GM18861 (cell line): Measurements from ENCODE around the gene CDYL.
"Not testable (repeated sequence)": the region's sequence is repeated elsewhere in the genome, so short reads cannot be mapped to it uniquely, and the experiment has no call there.

ENCODE experiments used
- ATAC-seq: cut with Tn5 transposase; IDR thresholded peaks from one replicate; pipeline ENCODE4 v1.9.1; 2021; ENCODE audit not compliant: unreplicated experiment

CDYL gene

DNA sequence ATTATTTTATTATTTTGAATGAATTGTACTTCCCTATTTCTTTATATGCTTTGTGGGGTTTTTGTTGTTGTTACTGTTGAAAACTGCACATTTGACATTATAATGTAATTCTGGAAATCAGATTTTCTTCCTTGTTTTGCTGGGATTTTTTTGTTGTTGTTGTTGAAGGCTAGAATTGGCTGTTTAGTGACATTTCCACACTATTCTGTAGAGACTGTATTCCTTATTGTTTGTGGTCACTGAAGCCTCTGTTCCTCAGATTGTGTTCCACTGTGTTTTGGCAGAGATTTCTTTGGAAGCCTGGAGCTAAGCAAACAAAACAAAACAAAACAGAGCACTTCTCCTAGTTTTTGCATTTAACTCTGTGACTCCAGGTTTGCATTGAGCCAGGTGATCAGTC lies 52.9 kb downstream of the CDYL start:
- no peak for ATAC-seq

DNA sequence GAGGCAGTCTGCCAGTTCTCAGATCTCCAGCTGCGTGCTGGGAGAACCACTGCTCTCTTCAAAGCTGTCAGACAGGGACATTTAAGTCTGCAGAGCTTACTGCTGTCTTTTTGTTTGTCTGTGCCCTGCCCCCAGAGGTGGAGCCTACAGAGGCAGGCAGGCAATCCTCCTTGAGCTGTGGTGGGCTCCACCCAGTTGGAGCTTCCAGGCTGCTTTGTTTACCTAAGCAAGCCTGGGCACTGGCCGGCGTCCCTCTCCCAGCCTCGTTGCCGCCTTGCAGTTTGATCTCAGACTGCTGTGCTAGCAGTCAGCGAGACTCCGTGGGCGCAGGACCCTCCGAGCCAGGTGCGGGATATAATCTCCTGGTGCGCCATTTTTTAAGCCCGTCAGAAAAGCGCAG lies 59.3 kb downstream of the CDYL start:
- ATAC-seq: not testable (repeated sequence)

DNA sequence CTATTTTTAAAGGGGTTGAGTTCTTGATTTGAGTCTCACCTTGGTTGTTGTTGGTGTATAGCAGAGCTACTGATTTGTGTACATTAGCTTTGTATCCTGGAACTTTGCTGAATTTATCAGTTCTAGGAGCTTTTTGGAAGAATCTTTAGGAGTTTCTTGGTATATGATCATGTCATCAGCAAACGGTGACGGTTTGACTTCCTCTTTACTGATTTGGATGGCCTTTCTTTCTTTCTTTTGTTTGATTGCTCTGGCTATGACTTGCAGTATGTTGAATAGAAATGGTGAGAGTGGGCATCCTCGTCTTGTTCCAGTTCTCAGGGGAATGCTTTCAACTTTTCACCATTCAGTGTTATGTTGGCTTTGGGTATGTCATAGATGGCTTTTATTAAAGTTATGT lies 64.0 kb downstream of the CDYL start:
- no peak for ATAC-seq

DNA sequence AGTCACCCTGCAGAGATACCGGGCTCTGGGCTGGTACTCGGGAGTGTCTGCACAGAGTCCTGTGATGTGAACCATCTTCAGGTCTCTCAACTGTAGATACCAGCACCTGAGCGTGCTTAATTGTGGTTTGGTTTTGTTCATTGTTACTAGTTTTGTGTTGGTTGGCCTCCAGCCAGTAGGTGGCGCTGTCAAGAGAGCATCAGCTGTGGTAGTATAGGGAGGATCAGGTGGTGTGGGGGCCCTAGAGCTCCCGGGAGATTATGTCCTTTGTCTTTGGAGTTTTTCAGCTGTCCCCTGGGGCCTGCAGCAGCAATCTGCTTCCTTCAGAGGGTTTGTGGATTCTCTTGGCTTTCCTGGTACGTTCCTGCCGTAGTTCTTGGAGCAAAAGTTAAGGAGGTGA lies 67.9 kb downstream of the CDYL start:
- no peak for ATAC-seq

DNA sequence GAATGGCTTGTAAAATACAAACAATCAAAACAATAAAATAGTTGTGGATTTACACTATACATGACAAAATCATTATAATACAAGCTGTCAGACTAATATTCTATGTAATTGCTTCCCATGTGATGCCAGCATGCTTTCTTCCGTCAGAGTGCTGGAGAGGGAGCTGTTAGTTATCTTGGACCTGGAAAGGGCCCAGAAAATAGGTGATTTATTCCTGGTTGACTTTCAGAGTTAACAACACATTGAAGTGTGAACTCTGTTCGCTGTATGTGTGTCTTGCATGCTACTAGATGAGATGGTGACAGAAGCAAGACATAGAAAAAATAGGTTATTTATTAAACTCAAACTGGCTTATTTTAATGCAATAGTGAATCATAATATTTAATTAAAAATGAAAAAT lies 70.2 kb downstream of the CDYL start:
- no peak for ATAC-seq

DNA sequence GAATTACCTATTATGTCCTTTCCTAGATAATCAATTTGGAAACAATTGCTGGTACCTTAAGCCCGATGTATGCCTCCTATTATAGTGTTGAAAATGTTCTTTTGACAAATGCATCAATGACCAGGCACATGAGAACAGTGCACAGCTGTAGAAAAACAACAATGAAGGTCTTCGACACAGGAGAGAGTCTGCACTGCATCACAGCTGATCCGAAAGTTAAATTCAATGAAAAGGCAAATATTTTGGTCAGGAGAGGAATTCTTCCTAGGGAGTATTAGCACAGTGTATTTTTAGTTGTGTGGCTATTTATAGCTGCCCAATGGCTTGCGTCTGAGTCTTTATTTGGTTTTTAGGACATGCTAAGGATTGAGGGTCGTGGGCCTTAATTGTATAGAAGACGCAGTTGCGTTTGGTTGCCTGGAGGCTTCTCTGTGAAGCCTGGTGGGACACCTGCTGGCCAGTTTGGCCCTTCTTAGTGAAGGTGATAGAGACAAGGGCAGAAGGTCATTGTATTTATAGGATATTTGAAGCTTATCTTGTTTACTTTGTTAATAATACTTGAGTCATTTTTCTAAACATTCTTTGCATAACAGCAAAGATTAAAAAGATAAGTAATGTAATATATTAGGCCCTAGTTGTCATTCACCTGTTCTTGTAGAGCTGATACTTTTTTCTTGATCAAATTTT lies 72.3 kb downstream of the CDYL start:
- no peak for ATAC-seq

DNA sequence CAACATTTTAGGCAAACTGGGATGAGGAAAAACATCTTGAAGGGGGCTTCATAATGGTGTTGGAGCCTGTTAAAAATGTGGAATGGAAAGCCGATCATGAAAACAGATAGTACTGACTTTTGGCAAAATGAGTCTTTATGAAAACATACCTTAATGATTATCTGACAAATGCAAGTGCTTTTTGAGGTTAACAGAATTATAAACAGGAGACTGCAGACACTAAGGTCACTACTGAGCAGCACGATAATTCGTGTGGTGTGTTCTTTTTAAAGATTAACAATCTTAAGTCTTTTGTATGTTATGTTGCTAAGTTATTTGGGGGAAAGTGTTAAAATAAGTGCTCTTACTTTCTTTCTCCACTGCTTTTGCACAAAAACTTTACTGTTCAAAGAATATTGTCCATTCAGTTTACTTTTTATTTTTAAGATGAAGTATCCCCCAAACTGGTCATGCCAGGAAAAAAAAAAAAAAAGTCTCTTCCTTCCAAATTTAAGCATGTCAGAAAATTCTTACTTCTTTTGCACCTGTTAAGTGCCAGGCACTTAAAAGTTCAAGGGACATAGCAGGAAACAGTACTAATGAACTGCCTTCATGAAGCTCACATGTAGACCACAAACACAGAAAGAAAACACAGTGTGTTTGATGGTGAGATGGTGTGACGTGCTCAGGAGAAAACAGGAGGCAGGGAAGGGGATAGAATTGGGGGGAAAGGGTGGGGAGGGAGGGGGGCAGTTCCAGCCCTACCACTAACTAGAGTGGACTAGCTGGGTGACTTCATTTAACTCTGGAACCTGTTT lies 73.2 kb downstream of the CDYL start:
- no peak for ATAC-seq

DNA sequence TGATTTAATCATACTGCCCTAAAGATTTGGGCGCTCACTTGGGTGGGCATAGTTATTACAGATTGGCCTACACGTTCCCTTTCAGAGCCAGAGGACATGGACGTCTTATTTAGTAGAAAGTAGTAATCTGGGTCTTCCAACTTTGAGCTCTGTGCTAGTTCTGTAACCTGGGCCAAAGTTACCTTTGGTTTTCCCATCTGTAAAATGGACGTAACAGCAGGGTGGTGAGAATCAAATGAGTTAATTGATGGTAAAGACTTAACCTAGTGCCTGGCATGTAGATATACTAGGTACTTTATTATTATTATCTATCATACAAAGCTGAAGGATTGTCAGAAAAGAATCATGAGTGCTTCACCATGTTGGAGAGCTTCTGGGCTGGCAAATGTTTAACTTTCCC lies 74.8 kb downstream of the CDYL start:
- ATAC-seq: no peak

DNA sequence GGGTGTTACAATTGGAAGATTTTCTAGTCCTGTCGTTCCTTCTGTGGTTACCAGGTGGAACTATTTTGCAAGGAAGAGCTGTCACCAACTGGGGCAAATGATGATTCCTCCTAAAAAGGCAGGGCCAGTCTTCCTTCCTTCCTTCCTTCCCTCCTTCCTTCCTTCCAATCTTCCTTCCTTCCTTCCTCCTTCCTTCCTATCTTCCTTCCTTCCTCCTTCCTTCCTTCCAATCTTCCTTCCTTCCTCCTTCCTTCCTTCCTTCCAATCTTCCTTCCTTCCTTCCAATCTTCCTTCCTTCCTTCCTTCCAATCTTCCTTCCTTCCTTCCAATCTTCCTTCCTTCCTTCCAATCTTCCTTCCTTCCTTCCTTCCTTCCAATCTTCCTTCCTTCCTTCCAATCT lies 76.0 kb downstream of the CDYL start:
- not testable (repeated sequence) for ATAC-seq

DNA sequence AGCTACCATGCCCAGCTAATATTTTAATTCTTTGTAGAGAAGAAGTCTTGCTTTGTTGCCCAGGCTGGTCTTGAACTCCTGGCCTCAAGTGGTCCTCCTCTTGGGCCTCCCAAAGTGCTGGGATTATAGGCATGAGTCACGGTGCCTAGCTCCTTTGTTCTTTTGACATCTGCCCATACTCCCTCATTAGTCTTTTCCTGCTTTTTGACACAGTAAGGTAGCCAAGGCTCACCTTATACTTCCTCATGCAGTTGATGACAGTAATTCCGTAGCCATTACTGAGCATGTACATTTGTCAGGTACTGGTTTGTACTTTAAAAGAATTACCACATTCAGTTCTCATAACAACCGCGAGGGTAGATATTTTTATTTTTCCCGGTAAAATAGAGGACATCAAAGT lies 76.7 kb downstream of the CDYL start:
- ATAC-seq: no peak

DNA sequence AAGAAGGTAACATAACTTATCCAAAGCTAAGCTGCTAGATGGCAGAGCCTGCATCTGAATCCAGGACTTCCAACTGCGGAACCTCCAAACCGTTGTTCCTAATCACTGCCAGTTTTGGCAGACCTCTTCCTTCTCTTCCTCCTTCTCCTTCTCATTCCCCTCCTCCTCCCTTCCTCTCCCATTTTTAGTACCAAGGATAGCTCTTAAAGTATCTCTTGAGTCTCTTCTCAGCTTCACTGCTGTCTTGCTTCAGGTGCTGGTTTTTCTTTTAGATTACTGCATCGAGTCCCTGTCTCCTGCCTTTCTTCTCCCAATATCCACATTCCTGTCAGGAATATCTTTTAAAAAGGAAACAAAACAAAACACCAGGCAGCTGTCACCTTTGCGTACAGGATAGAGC lies 77.1 kb downstream of the CDYL start:
- ATAC-seq: no peak

DNA sequence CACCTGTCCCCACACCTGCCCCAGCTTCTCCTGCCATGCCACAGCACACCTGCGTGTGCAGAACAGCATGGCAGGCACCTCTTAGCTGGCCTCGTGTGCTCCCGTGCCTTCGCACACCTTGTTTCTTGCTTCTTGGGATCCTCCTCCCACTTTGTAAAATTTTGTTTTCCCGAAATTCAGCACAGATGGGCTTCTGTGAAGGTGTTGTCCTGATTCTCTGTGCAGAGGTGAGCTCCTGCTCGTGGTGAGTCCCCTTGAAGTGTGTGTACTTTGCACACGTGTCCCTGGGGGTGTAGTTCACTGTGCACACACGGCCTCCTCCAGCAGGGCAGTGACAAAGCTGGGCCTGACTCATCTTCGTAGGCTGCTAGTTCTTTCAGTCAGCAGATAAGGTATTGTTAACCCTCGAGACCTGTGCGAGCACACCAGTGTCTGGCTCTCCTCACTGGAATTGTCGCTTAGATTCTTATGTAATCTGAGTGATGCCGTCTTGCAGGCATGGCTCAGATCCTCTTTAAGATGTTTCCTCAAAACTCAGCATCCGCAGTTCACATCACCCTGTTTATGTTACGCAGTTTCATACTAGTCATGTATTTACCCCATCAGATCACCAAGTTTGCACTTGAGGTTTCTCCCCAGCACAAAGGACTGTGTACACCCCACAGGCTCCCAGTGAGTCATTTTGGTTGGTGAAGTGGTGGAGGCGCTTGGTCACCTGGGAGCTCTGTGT lies 77.7 kb downstream of the CDYL start:
- no peak for ATAC-seq

DNA sequence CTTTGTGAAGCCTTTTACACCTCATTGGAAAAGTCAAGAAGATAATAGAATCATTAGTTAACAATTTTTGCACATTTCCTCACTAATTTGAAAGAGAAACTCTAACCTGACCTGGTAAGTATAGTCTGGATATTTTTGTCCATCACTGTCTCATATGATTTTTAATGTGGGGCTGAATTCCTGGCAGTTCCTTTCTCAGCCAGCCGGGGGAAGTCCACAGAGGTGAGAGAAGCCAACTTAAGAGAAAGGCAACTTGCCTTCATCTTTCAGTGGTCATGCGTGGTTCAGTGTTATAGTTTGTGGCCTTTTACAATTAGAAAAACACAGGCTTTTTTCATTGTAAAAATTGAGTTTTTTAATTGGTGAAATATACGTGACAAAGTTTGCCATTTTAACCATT lies 80.6 kb downstream of the CDYL start:
- no peak for ATAC-seq

DNA sequence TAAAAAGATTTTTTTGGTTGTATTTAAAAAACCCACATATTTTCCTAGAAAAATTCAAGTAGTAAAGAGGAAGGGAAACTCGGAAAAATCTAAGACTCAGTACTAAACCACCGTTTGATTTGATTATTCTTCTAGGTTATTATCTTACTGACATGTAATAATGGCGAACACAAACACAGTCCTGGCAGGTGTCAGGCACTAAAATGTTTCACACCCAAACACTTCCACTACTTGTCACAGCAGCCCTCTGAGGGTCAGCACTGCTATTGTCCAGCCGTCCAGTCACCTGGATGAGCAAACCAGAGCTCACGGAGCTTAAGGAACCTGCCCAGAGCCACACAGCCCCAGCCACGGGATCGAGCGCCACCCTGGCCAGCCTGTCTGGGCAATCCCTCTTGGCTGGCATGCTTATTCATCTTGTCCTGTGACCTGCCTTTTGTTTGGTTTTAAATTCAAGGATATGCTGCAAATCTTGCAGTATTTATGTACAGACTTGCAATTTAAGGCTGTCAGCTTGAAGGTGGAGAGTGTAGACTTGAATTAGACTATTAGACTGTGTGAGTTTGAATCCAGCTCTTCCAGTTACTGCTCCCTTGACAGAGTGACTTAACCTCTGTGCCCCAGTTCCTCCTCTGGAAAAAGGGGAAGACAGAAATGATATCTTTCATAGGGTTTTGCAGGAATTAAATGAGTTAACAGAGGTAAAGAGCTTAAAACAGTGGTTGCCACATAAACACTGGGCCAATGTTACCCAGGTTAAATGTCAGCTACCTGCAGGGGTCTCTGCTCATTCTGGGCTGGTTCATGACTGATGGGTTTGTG lies 82.2 kb downstream of the CDYL start:
- ATAC-seq: no peak

DNA sequence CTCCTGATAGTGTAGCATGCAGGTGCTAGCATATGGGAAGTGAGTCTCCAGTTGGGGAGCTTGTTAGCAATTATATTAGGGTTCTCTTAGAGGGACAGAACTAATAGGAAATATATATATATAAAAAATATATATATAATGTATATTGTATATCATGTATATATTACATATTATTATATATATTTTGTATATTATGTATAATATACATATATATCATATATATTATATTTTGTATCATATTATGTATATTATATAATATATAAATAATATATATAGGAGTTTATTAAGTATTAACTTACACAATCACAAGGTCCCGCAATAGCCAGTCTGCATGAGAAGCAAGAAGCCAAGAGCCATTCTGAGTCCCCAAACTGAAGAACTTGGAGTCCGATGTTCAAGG lies 84.2 kb downstream of the CDYL start:
- ATAC-seq: no peak

DNA sequence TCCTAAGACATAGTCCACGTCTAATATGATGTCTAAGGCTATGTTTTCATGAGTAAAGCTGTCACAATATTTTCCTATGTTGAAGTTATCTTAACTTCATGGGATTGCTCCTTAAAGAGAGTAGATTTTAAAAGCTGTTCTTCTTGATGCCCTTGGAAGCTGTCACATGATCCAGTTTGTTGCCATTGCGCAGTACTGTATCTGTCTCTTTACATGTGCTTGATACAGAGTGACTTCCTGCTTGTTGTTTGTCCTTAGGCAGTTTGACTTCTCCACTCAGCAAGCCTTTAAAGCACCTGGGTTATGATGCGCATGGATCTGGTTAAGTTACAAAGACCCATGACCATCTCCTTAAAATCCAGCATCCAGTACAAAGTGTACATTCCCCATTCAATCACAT lies 85.4 kb downstream of the CDYL start:
- no peak for ATAC-seq

DNA sequence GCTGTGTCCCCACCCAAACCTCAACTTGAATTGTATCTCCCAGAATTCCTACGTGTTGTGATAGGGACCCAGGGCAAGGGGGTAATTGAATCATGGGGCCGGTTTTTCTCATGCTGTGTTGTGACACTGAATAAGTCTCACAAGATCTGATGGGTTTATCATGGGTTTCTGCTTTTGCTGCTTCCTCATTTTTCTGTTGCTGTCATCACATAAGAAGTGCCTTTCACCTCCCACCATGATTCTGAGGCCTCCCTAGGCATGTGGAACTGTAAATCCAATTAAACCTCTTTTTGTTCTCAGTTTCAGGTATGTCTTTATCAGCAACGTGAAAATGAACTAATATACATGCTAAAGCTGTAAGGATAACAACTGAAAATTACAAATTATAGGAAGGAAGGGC lies 88.3 kb downstream of the CDYL start:
- no peak for ATAC-seq

DNA sequence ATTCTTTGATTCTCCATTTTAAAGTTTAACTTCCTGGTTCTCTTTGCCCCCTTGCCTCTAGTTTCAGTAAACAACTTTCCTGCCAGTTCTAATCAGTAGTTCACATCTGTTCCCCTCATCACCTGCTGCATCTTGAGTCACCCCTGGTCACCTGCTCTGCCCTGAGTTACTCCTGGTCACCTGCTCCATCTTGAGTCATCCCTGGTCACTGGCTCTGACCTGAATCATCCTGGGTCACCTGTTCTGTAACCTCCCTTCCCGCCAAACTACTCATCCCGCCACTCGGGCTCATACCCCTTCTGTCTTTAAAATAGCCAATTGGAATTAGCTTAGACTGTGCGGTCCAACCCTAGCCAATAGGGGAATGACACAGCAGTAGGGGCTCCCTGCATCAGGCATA lies 88.8 kb downstream of the CDYL start:
- not testable (repeated sequence) for ATAC-seq

DNA sequence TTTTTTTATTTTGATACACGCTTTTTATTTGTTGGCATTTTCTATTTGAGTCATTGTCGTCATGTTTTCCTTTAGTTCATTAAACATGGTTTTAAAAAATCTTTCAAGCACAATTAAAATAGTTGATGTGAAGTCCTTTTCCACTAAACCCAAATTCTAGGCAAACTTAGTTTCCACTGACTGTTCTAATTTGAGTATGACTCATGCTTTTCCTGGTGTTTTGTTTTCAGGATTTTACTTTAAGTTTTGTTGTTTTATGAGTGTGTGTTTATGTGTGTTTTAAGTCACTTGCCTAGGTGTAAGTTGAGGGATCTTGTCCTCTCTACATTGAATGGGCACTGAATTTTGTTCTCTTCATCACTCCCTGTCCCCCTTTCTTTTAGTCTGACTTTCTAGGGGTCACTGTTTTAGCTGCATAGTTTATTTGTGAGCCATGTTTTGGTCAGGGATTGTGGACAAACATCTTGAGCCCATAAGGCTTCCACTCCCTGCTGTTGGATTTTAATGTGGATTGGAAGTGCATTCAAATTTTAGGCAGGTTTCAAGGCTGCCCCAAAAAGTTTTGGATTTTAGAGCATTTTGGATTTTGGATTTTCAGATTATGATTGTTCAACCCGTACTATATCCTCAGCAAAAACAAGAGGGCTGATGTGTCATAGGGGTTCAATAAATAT lies 94.8 kb downstream of the CDYL start:
- no peak for ATAC-seq

DNA sequence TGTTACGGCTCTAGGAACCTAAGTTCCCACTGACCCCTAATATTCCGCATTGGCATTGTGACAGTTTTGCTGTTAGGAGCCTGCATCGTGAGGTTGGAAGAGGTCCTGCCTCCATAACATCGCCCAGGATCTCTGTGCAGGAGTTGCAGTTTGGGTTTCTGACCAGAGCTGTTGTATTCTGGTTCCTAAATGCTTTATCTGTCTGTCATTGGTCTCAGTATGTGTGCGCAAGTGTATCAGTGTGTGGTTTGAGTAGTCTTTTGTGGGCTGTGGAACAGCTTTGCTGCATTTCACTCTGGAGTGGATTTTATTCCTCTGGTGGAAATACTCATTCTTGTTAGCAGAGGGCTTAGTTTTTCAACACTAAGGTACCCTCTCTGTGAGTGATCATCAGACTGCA lies 95.6 kb downstream of the CDYL start:
- ATAC-seq: no peak

DNA sequence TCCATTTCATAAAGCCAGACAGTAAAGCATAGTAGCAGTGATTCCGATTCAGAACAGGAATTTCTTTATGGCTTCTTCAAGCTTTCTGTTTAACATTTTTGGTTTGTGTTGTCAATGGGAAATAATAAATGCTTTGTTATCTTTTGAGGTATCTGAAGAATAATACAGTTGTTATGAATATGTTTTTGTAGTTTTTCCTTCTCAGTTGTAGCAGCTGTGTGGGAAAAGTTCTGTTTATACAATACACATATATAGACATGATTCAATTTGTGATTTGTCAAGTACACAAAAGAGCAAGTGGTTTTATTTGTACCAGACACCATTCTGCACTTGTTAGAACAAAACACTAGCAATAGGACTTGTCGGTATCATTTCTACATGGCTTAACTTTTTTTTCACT lies 96.6 kb downstream of the CDYL start:
- no peak for ATAC-seq
